GM12878 (cell line): ENCODE results near the gene TBC1D22B.

Experiments
- CTCF ChIP-seq, 3 experiments: IDR thresholded peaks in 2 of 3; conservative IDR thresholded peaks in 1 of 3; 2 replicates each; pipeline ENCODE4 v1.5.1; 2011; ENCODE audit warnings: low read depth in 3 of 3, low read length in 3 of 3, mild to moderate bottlenecking in 3 of 3, control low read depth in 2 of 3, moderate library complexity in 2 of 3, inconsistent platforms in 1 of 3, mixed read lengths in 1 of 3; ENCODE audit not compliant: control insufficient read depth in 2 of 3, insufficient read depth in 1 of 3; ENCODE audit errors: extremely low read depth in 1 of 3
- GABPA ChIP-seq: IDR thresholded peaks from 2 replicates; pipeline ENCODE4 v1.6.1; 2014; ENCODE audit warnings: antibody characterized with exemption, low read depth, mild to moderate bottlenecking, inconsistent platforms
- KDM1A ChIP-seq: fragments of 200-600 bp; sonication (generic); IDR thresholded peaks from 2 replicates; pipeline ENCODE4 v1.6.1; 2016; ENCODE audit warnings: borderline replicate concordance
- NRF1 ChIP-seq: conservative IDR thresholded peaks from 2 replicates; pipeline ENCODE4 v1.6.1; 2011; ENCODE audit warnings: mild to moderate bottlenecking, low read depth, low read length, improper control_type of control experiment
- TAF1 ChIP-seq: IDR thresholded peaks from 2 replicates; pipeline ENCODE4 v1.6.1; 2011; ENCODE audit warnings: mild to moderate bottlenecking, low read depth, low read length, borderline replicate concordance

DNA sequence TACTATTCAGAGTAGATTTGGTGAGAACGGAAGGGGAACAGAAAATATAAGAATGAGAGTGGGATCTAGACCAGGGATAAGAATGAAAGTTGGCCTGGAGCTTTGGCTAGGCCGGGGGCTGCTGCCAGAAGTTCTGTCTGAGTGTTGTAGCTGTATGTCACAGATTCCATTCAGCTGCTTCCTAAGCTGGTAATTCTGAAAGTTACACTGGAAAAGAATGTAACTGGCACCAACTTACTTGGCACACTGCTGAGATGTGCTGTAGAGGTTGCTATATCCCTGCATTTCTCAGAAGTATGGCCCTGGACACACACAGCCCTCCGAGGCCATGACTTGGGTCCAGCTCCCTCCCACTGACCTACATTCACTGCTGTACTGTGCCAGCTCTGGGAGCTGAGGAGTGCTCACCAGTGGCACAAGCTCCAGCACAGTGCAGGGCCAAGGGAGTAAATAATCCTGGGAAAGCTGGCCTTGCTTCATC is 26.1 kb downstream of the TBC1D22B start:
- no peak for TF ChIP-seq NRF1
- no peak for TF ChIP-seq KDM1A
- no peak for TF ChIP-seq GABPA
- TF ChIP-seq CTCF (IDR thresholded peaks at IDR 0.05 in 2 of 3, conservative IDR thresholded peaks at IDR 0.05 in 1 of 3; ENCODE audit: control insufficient read depth in 2 of 3, extremely low read depth in 1 of 3, insufficient read depth in 1 of 3, low read depth in 3 of 3, low read length in 3 of 3): no peak
- TF ChIP-seq TAF1: no peak
